Activated CD4-positive, CD25-positive, alpha-beta regulatory T cell (primary cell): ENCODE results near the gene TACC3.

Experiments
- DNase-seq, 4 experiments: peaks; one replicate each; lab custom pipeline; 2025; lab: John Stamatoyannopoulos, UW

The TACC3 gene

DNA sequence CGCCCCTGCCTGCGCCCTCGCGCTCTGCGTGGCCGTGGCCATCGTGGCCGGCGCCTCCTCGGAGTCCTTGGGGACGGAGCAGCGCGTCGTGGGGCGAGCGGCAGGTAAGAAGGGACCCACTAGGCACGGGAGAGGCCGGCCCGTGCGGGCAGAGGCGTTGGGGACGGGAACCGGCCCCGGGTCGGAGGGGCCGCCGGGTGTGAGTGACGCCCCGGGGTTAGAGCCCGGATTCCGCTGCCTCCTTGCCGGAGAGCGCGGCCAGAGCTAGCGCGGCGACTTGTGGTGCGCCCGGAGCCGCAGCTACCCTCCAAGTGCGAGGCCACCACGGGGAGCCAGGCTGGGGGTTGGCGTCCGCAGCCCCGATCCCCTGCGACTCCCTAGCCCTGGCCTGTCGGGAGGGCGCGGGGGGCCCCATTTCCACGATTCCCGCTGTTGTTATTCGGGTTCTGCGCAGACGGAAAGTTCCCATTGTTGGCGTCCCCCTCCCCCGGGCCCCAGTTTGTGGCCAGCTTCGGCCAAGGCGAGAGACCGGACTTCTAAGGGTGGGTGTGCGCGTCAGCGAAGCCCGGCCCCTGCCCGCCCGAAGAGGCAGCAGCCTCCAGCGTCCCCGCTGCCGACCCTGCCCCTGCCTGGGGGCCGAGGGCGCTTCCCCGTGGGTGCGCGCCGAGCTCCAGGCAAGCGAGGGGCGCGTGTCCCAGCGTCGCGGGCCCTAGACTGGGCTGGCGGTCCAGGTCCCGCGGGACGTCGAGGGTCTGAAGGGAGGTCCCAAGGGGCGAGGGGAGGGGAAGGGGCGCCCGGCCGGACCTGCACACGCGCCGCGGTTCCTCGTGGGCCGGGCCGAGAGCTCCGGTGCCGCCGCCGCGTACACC, 72.9 kb downstream of the TACC3 start:
- DNase-seq, result no peak
